ENCODE data around the gene KCNMB2. TPM values are rescaled to one million over a fixed set of nuclear protein-coding genes. Genes with fewer than 3 reads are reported as not detected.

KCNMB2 gene
- total RNA-seq, 1 donor from 2014 or later = not detected

DNA sequence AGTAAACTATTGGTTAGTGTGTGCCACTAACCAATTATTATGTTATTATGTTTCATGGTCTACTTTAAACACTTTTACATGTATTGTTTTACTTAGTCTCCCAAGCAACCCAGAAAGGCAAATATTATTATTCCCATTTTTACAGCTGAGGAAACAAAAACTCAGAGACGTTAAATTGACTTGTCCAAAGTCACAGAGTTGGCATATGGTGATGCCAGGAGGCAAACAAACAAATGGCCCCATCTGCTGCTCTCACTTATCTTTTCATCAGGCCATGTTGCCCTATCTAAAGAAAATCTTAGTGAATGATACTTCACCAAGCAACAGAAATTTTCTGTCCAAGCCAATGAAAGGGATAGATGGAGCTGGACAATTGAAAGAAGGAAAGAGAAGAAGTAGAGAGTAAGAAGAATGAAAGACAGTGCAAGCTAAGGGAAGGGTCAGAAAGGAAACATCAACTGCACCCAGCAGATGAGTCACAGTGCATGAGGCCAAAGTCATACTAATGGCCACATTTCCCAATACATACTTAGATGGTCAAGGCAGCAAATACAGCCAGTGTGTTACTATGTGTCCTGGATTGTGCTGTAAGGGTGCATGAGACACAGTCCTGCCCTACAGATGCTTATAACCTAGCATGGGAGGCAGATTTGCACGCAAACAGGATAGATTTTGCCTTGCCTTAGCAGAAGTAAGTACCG is 266.9 kb downstream of the KCNMB2 start:
- H3K36me3 ChIP-seq = no peaks in the 10 kb centered on the region
- no peak for DNase-seq (ENCODE audit: low spot score in 2 of 2)
- H3K27me3 ChIP-seq = no peaks in the 10 kb centered on the region
- TF ChIP-seq, protein P1, sequence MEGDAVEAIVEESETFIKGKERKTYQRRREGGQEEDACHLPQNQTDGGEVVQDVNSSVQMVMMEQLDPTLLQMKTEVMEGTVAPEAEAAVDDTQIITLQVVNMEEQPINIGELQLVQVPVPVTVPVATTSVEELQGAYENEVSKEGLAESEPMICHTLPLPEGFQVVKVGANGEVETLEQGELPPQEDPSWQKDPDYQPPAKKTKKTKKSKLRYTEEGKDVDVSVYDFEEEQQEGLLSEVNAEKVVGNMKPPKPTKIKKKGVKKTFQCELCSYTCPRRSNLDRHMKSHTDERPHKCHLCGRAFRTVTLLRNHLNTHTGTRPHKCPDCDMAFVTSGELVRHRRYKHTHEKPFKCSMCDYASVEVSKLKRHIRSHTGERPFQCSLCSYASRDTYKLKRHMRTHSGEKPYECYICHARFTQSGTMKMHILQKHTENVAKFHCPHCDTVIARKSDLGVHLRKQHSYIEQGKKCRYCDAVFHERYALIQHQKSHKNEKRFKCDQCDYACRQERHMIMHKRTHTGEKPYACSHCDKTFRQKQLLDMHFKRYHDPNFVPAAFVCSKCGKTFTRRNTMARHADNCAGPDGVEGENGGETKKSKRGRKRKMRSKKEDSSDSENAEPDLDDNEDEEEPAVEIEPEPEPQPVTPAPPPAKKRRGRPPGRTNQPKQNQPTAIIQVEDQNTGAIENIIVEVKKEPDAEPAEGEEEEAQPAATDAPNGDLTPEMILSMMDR (IDR thresholded peaks at IDR 0.05) = no peak
- H3K9me3 ChIP-seq = no peaks in the 10 kb centered on the region
- intact Hi-C loops (cut with DNase I) = no loop called here
- no peak overlapping the region for H3K27ac ChIP-seq
- H3K4me3 ChIP-seq = no peak overlapping the region
- peaks cover 0 to 2% of the 10 kb centered on the region in 2 donors for H3K4me1 ChIP-seq

DNA sequence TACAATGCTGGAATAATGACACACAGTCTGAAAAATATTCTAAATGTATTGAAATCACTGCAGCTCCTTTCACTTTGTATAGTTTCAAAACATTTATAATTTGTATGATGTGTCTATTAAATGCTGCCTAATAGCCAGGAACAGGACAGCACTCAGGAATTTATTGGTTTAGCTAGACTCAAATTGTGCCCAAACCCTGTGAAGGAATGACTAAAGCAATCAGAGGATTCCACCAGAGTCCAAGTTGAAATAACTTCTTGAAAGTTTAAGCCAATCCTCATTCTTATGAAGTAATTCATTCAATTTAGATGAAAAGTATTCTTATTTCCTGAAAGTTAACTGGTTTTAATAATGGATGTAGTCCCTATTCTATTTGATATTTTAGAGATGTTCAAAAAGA is 268.4 kb downstream of the KCNMB2 start:
- Histone ChIP-seq H3K27ac (no peak overlapping the region), H3K4me3 (no peak overlapping the region), H3K27me3 (no peaks in the 10 kb centered on the region), H3K36me3 (no peaks in the 10 kb centered on the region), H3K9me3 (no peaks in the 10 kb centered on the region), H3K4me1 (peaks cover 0 to 2% of the 10 kb centered on the region in 2 donors)
- TF ChIP-seq, protein P1 (IDR thresholded peaks at IDR 0.05) = no peak
- no peak for DNase-seq (ENCODE audit: low spot score in 2 of 2)
- intact Hi-C loops (cut with DNase I) = no loop called here

DNA sequence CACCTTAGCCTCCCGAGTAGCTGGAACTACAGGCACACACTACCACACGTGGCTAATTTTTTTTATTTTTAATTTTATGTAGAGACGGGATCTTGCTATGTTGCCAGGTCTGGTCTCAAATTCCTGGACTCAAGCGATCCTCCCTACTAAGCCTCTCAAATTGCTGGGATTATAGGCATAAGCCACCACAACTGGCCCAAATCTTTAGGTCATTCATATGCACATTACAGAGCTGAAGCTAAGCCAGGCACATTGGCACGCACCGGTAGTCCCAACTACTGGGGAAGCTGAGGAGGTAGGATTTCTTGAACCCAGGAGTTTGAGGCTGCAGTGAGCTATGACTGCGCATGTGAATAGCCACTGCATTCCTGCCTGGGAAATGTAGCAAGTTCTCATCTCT is 269.5 kb downstream of the KCNMB2 start:
- TF ChIP-seq, protein P1 (IDR thresholded peaks at IDR 0.05) = no peak
- Histone ChIP-seq H3K9me3 (no peaks in the 10 kb centered on the region), H3K4me1 (peaks cover 0 to 2% of the 10 kb centered on the region in 2 donors), H3K27me3 (no peaks in the 10 kb centered on the region), H3K36me3 (no peaks in the 10 kb centered on the region), H3K27ac (no peak overlapping the region), H3K4me3 (no peak overlapping the region)
- DNase-seq (ENCODE audit: low spot score in 2 of 2) = no peak
- intact Hi-C loops (cut with DNase I) = no loop called here

DNA sequence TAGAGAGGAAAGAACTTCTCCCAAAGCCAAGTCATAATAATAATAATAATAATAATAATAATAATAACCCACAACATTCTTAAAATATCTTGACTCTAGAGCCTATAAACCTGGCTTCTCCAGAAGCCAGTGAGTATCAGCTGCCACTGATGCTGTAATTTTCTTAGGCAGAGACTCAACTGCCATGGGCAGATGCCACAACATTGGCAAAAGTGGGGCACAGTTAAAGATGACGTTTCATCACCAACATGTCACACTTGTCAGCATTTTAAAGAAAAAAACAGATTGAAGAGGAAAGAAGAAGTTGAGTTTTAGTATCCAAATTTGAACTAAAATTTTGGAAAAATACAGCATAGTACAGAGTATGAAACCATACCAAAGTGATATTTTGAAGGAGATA is 270.4 kb downstream of the KCNMB2 start:
- intact Hi-C loops (cut with DNase I) = no loop called here
- H3K27me3 ChIP-seq = no peaks in the 10 kb centered on the region
- DNase-seq (ENCODE audit: low spot score in 2 of 2) = no peak
- TF ChIP-seq, protein P1 (IDR thresholded peaks at IDR 0.05) = no peak
- no peaks in the 10 kb centered on the region for H3K36me3 ChIP-seq
- H3K9me3 ChIP-seq = no peaks in the 10 kb centered on the region
- no peak overlapping the region for H3K27ac ChIP-seq
- peaks cover 0 to 2% of the 10 kb centered on the region in 2 donors for H3K4me1 ChIP-seq
- H3K4me3 ChIP-seq = no peak overlapping the region

DNA sequence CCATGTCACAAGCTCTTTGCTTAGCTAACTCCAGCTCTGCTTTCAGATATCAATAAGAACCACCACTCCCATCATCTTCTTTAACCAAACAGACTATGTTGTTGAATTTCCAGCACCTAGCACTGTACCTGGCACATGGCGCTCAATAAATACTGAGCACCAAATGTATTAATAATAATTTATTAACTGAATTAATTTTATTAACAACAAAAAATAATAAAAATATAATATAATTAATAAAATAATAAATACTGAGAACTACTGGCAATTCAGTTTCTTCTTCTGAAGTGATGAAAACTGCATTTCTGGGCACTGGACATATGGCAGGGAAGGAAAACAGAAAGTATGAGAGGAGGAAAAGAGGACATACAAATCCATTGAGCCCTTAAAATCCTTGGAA is 271.5 kb downstream of the KCNMB2 start:
- DNase-seq (ENCODE audit: low spot score in 2 of 2) = no peak
- no peaks in the 10 kb centered on the region for H3K9me3 ChIP-seq
- peaks cover 0 to 2% of the 10 kb centered on the region in 2 donors for H3K4me1 ChIP-seq
- H3K27ac ChIP-seq = no peak overlapping the region
- TF ChIP-seq, protein P1 (IDR thresholded peaks at IDR 0.05) = no peak
- intact Hi-C loops (cut with DNase I) = no loop called here
- H3K4me3 ChIP-seq = no peak overlapping the region
- no peaks in the 10 kb centered on the region for H3K36me3 ChIP-seq
- H3K27me3 ChIP-seq = no peaks in the 10 kb centered on the region

Measured in ascending aorta (tissue), 2 donors.